Measurements from ENCODE around the gene JMY. TPM values are rescaled to one million over a fixed set of nuclear protein-coding genes. Genes with fewer than 3 reads are reported as not detected.

Gene JMY
- total RNA-seq, 1 experiment from 2014 or later: 19.3 TPM

- POLR2A ChIA-PET: interaction anchor here (0.7 to 0.9 kb wide), 2 partner anchors 8 to 12 kb away, joined by 3 read pairs; no protein-coding TSS in a partner anchor
- H3K27ac Mint-ChIP-seq (ENCODE audit: low read depth, unreplicated experiment): no peak overlapping the region
- BruUV-seq (replicated peaks): no TSS peak
- H3K4me3 Mint-ChIP-seq (ENCODE audit: unreplicated experiment): no peak overlapping the region
- H3K9me3 Mint-ChIP-seq (ENCODE audit: unreplicated experiment): no peaks in the 10 kb centered on the region
- peaks cover 6% of the 10 kb centered on the region for H3K36me3 Mint-ChIP-seq (ENCODE audit: insufficient read depth, unreplicated experiment)
- TF ChIP-seq CTCF (IDR thresholded peaks at IDR 0.05; ENCODE audit: unreplicated experiment): no peak
- no peak for DNase-seq (ENCODE audit: unreplicated experiment)
- H3K4me1 Mint-ChIP-seq (ENCODE audit: insufficient read depth, unreplicated experiment): no peaks in the 10 kb centered on the region
- CTCF ChIA-PET: no interaction called here
- intact Hi-C loops (cut with micrococcal nuclease): no loop called here
- H3K27me3 Mint-ChIP-seq (ENCODE audit: insufficient read depth, unreplicated experiment): no peaks in the 10 kb centered on the region
Observed at GRCh38 chr5:79357398-79357797, 121.5 kb downstream of the JMY start.

Other genes starting within 250 kb of the JMY start
- gene DMGDH, start 166.5 kb upstream of the JMY start, total RNA-seq (2022): 9.2 and 14.7 TPM in 2 replicates
- not detected in 2 replicates for gene BHMT2, start 166.4 kb upstream of the JMY start, total RNA-seq (2022)
- not detected in 2 replicates for gene BHMT, start 124.3 kb upstream of the JMY start, total RNA-seq (2022)